SJSA1 (cell line): ENCODE results near the gene PRR13. TPM values are rescaled to one million over a fixed set of nuclear protein-coding genes. Genes with fewer than 3 reads are reported as not detected.
A peak's percentile ranks its signal among the peaks of the same experiment; 100 is the strongest.
"Not testable (repeated sequence)": the region's sequence is repeated elsewhere in the genome, so short reads cannot be mapped to it uniquely, and the experiment has no call there.

Experiments used
- DNase-seq, 2 experiments: peaks; one replicate each; pipeline ENCODE4 v3.0.0-alpha.2; 2015 to 2020; ENCODE audit warnings: low spot score in 2 of 2, low read depth in 1 of 2
- H3K27ac ChIP-seq: fragments of 250-450 bp; sonication (Bioruptor Pico); 2 replicates; pipeline ENCODE4 v1.5.1; 2020; ENCODE audit warnings: mild to moderate bottlenecking, moderate library complexity
- H3K27me3 ChIP-seq: fragments of 250-450 bp; sonication (Bioruptor Pico); replicated peaks from 2 replicates; pipeline ENCODE4 v1.5.1; 2020; ENCODE audit warnings: mild to moderate bottlenecking, moderate library complexity
- H3K36me3 ChIP-seq: fragments of 250-450 bp; sonication (Bioruptor Pico); 2 replicates; pipeline ENCODE4 v1.5.1; 2020; ENCODE audit warnings: mild to moderate bottlenecking
- H3K4me1 ChIP-seq: fragments of 250-450 bp; sonication (Bioruptor Pico); replicated peaks from 2 replicates; pipeline ENCODE4 v1.6.1; 2021; ENCODE audit warnings: mild to moderate bottlenecking
- H3K4me3 ChIP-seq: fragments of 250-450 bp; sonication (Bioruptor Pico); 2 replicates; pipeline ENCODE4 v1.5.1; 2020; ENCODE audit warnings: mild to moderate bottlenecking
- H3K9me3 ChIP-seq: fragments of 250-450 bp; sonication (Bioruptor Pico); replicated peaks from 2 replicates; pipeline ENCODE4 v1.5.1; 2020; ENCODE audit warnings: mild to moderate bottlenecking
- total RNA-seq: library from RNA; depleted of rRNA; stranded (reverse); fragments of >200 nt; shearing (Covaris generic); gene quantifications from 2 replicates; pipeline ENCODE4 v1.2.3, GENCODE V29; 2014

The PRR13 gene
- total RNA-seq, 1 experiment from 2014 or later = 44.7 TPM

- no peak for DNase-seq
- Histone ChIP-seq H3K36me3 (peaks cover 97% of the 10 kb centered on the region), H3K4me3 (no peak overlapping the region), H3K27me3 (no peaks in the 10 kb centered on the region), H3K9me3 (no peaks in the 10 kb centered on the region), H3K4me1 (no peaks in the 10 kb centered on the region), H3K27ac (no peak overlapping the region)
Measured at GRCh38 chr12:53467880-53468279, 26.3 kb downstream of the PRR13 start.

- no peaks in the 10 kb centered on the region for H3K27me3 ChIP-seq
- peaks cover 97% of the 10 kb centered on the region for H3K36me3 ChIP-seq
- no peaks in the 10 kb centered on the region for H3K9me3 ChIP-seq
- DNase-seq = no peak
- no peak overlapping the region for H3K27ac ChIP-seq
- no peaks in the 10 kb centered on the region for H3K4me1 ChIP-seq
- no peak overlapping the region for H3K4me3 ChIP-seq
Measured at GRCh38 chr12:53468282-53468681, 26.7 kb downstream of the PRR13 start.

DNA sequence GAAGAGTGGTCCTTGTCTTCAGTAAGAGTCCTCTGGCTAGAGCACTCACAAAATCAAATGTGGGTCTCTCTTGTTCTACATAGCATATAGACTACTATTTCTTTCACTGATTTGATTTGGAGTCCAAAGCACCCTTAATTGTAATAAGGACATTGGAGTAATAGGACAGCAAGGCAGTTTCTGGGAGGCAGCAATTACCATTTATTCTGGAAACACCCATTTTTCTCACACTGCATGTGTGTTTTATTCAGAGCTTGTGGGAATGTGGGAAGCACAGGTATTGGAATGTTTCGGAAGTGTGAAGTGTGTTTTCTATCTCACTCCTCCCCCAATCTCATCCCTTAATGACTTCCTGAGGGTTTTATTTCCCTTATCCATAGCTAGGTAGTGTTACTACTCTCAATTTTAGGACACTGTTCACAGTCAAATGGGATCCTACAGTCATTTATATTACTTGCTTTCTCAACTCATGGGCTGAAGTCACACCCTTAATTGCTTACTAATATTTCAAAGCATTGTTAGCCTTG lies 30.6 kb downstream of the PRR13 start:
- no peak overlapping the region for H3K4me3 ChIP-seq
- no peak for DNase-seq
- no peaks in the 10 kb centered on the region for H3K4me1 ChIP-seq
- no peak overlapping the region for H3K27ac ChIP-seq
- peaks cover 99% of the 10 kb centered on the region for H3K36me3 ChIP-seq
- H3K27me3 ChIP-seq = no peaks in the 10 kb centered on the region
- H3K9me3 ChIP-seq = no peaks in the 10 kb centered on the region

- H3K27ac ChIP-seq = no peak overlapping the region
- no peaks in the 10 kb centered on the region for H3K4me1 ChIP-seq
- H3K27me3 ChIP-seq = no peaks in the 10 kb centered on the region
- no peaks in the 10 kb centered on the region for H3K9me3 ChIP-seq
- H3K36me3 ChIP-seq = peaks cover 99% of the 10 kb centered on the region
- no peak for DNase-seq
- no peak overlapping the region for H3K4me3 ChIP-seq
Measured at GRCh38 chr12:53474077-53474476, 32.5 kb downstream of the PRR13 start.

DNA sequence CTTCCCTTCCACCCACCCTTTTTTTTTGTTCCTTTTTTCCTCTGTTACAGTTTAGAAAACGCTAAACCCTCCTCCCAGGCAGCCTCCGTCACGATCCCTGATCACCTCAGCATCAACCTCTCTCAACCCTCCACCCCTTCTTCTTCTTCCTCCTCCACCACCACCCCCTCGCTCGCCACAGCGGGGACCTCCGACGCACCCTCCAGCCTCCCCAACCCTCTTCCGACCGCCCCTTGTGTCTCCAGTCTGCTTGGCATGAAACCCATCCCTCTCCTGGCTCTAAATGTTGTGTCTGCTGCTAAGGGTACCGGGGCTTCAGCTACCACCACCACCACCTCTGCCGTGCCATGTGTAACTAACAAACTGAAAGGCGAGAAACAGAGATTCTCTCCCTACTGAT lies 33.3 kb downstream of the PRR13 start:
- Histone ChIP-seq H3K27me3 (no peaks in the 10 kb centered on the region), H3K4me1 (no peaks in the 10 kb centered on the region), H3K36me3 (peaks cover 97% of the 10 kb centered on the region), H3K9me3 (no peaks in the 10 kb centered on the region), H3K27ac (no peak overlapping the region), H3K4me3 (no peak overlapping the region)
- DNase-seq = peak in 1 of 2 experiments; percentile 36

- Histone ChIP-seq H3K36me3 (peaks cover 94% of the 10 kb centered on the region), H3K4me1 (peaks cover 9% of the 10 kb centered on the region; the same call in 1 of the 2 replicates), H3K9me3 (no peaks in the 10 kb centered on the region), H3K27ac (no peak overlapping the region), H3K27me3 (no peaks in the 10 kb centered on the region), H3K4me3 (no peak overlapping the region)
- peak in 1 of 2 experiments; percentile 33 for DNase-seq
Measured at GRCh38 chr12:53476769-53477209, 35.3 kb downstream of the PRR13 start.

DNA sequence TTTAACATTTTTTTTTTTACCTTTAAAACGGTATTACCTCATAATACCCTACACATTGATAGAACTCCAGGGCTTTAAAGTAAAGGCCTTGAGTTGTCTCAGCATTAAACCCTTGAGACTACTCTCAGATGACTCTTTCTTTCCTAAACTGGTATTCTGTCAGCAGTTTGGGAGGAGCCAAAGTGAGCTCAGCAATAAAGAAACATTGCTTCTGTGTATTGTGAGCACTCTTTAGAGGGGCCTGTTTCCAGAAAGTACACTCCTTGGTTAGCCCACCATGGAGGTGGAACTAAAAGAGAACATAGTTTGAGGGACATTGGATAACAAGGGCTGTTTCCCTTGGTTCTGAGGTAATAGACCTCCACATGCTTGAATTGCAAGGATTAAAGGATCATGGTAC lies 37.3 kb downstream of the PRR13 start:
- H3K4me1 ChIP-seq = peaks cover 9% of the 10 kb centered on the region; the same call in 1 of the 2 replicates
- H3K9me3 ChIP-seq = no peaks in the 10 kb centered on the region
- no peak overlapping the region for H3K4me3 ChIP-seq
- no peak for DNase-seq
- no peak overlapping the region for H3K27ac ChIP-seq
- peaks cover 94% of the 10 kb centered on the region for H3K36me3 ChIP-seq
- no peaks in the 10 kb centered on the region for H3K27me3 ChIP-seq

- H3K27ac ChIP-seq = no peak overlapping the region
- no peak overlapping the region for H3K4me3 ChIP-seq
- no peaks in the 10 kb centered on the region for H3K27me3 ChIP-seq
- peaks cover 94% of the 10 kb centered on the region for H3K36me3 ChIP-seq
- DNase-seq = no peak
- peaks cover 9% of the 10 kb centered on the region; the same call in 1 of the 2 replicates for H3K4me1 ChIP-seq
- H3K9me3 ChIP-seq = no peaks in the 10 kb centered on the region
Measured at GRCh38 chr12:53479331-53479730, 37.8 kb downstream of the PRR13 start.

DNA sequence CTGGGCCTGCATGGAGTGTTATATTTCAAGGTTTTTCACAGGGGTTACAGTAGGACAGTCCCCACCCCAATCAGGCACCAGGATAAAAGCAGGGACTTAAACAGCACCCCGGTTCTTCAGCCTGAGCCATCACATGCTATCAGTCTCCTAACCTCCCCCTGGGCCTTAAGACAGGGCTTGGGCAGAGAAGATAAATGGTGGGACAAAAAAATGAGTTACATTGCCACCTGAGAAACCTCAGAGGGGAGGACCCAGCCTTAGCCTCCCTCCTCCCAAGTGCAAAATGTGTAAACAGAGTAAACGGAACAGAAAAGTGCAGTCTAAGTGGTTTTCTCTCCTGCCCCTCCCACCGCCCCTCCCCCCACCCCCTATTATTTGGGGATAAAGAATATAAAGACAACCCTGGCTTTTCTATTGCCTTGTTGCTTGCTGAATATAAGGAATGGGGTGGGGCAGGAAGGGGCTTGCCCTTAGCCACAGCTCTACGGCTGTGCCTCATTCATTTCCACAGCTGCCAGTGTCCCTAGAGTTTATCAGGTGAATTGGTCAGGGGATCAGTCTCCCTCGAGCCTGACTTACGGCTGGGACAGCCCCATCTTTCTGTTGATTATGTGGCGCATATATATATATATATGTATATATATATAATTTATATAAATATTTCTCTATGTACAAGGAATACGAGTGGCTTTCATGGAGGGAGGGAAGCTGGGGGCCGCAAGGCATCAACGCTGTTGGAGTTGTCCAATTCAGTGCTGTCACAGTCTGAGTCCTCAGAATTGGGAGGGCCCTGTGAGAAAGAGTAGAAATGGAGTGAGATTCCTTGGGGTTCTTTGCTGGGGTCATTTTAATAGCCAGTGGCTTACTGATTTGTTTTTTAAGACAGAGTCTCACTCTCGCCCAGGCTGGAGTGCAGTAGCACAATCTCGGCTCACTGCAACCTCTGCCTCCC lies 39.2 kb downstream of the PRR13 start:
- Histone ChIP-seq H3K27me3 (no peaks in the 10 kb centered on the region), H3K36me3 (peaks cover 94% of the 10 kb centered on the region), H3K4me3 (no peak overlapping the region), H3K27ac (no peak overlapping the region), H3K4me1 (peaks cover 9% of the 10 kb centered on the region; the same call in 1 of the 2 replicates), H3K9me3 (no peaks in the 10 kb centered on the region)
- no peak for DNase-seq

GRCh38 chr12:53481458-53481857 lies 39.9 kb downstream of the PRR13 start:
- H3K27me3 ChIP-seq, H3K4me1 ChIP-seq, DNase-seq, H3K27ac ChIP-seq, H3K9me3 ChIP-seq, H3K4me3 ChIP-seq: not testable (repeated sequence)
- H3K36me3 ChIP-seq = peaks cover 93% of the 10 kb centered on the region

DNA sequence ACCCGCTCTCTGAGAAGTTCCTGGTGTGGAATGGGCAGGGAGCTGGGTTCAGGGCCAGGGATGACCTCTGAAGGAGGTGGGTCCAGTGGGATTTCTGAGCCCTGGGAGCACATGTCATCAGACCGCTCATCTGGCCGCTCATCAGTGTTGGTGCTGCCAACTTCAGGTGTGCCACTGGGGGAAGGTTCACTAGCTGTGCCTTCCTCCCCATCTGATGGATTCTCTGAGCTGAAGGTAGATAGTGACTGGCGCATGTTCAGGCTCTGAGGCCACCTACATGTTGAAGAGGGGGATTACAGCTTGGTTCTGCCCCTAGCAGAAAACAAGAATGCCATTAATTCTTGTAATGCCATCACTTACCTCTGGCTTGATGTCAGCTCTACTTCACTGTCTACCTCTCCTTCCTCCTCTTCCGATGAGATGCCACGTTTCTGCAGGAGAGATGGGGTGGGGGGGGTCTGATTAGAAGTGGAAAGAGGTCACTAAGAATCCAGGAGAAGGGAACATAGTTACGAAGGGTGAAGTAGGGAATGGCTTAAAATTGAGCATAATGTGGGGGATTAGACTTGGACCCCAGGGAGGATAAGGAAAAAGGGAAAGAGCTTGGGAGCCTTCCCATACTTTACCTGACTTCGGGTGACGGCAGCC lies 40.5 kb downstream of the PRR13 start:
- Histone ChIP-seq H3K36me3 (peaks cover 88% of the 10 kb centered on the region), H3K4me3 (no peak overlapping the region), H3K9me3 (no peaks in the 10 kb centered on the region), H3K27me3 (no peaks in the 10 kb centered on the region), H3K27ac (no peak overlapping the region), H3K4me1 (peaks cover 9% of the 10 kb centered on the region; the same call in 1 of the 2 replicates)
- DNase-seq = no peak

GRCh38 chr12:53482626-53483168 lies 41.2 kb downstream of the PRR13 start:
- Histone ChIP-seq H3K36me3 (peaks cover 86% of the 10 kb centered on the region), H3K27me3 (no peaks in the 10 kb centered on the region), H3K9me3 (no peaks in the 10 kb centered on the region), H3K27ac (no peak overlapping the region), H3K4me1 (peaks cover 9% of the 10 kb centered on the region; the same call in 1 of the 2 replicates), H3K4me3 (no peak overlapping the region)
- no peak for DNase-seq

DNA sequence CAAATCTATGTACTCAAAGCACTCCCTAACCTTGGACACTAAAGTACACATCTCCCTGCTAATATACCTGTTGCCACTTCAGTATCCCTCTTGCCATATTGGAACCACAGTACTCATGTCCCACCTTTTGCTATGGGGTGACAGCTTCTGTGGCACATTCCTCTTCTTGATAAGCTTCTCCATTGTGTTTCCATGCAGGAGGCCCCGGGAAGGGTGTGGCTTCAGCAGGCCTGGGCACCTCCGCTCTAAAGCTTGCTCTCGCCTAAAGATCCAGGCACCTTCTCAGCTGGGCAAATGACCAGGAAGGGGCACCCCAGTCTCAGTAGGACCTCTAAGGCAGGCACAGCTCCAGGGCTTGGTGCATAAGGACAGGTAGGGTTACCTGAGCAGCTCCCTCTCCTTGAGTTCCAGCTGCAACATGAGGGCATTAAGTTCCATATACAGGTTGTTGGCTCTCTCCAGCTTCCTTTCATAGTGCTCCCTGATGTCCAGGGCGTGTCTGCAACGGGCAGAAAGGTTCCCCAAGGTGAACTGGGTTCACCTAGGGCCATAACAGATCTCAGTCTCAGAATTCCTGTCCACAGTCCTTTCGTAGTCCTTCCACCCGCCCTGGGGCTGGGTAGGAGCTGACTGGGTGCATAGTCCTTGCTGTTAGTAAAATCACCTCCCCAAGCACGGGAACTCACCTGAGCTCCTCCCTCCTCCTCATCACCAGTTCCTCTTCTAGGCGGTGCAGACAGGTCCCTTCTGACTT lies 41.9 kb downstream of the PRR13 start:
- Histone ChIP-seq H3K36me3 (peaks cover 79% of the 10 kb centered on the region), H3K9me3 (no peaks in the 10 kb centered on the region), H3K27me3 (no peaks in the 10 kb centered on the region), H3K27ac (no peak overlapping the region), H3K4me1 (peaks cover 9% of the 10 kb centered on the region; the same call in 1 of the 2 replicates), H3K4me3 (no peak overlapping the region)
- no peak for DNase-seq
